ENCODE measurements around the gene USP15. TPM values are rescaled to one million over a fixed set of nuclear protein-coding genes. Genes with fewer than 3 reads are reported as not detected.

Gene USP15
- total RNA-seq, 4 donors from 2014 or later = 70.8 to 99.4 (median 77.9) TPM

DNA sequence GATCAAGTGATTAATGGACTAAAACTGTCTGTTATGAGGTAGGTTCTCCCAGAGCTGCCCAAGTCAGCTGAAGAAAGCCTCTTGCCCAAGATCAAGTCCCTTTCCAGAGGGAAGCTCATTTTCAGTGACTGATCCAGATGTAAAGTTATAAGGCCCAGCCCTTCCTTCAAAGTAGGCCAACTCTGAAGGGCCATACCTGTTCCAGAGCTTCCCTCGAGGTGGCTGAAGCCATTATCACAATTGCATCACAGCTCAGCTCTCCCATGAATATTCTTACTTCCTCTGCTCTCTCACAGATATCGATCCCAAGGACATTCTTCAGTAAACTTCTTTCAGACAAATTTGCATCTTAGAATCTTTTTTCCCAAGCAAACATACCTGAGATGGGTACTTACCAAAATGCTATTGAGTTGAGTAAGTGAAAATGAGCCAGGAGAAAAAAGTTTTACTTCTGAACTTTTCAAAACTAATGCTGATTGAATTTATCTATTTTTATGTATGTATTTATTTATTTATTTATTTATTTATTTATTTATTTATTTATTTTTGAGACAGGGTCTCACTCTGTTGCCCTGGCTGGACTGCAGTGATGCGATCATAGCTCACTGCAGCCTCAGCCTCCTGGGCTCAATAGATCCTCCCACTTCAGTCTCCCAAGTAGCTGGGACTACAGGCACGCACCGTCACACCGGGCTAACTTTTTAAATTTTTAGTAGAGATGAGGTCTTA lies 42.6 kb upstream of the USP15 start:
- Histone ChIP-seq H3K36me3 (no peaks in the 10 kb centered on the region), H3K4me3 (no peak overlapping the region), H3K9me3 (no peaks in the 10 kb centered on the region), H3K27me3 (no peaks in the 10 kb centered on the region), H3K4me1 (peaks cover 0 to 7% (median 0%) of the 10 kb centered on the region in 4 donors), H3K27ac (no peak overlapping the region)
- DNase-seq (ENCODE audit: low spot score in 2 of 2) = no peak
- 95 to 96% methylated on average over 6 of the region's 6 CpGs for WGBS, 2 donors
- TF ChIP-seq EP300 (IDR thresholded peaks at IDR 0.05) (no peak), POLR2A (IDR thresholded peaks at IDR 0.05) (no peak), CTCF (IDR thresholded peaks at IDR 0.05) (no peak)

GRCh38 chr12:62221107-62221506 lies 39.1 kb upstream of the USP15 start:
- TF ChIP-seq CTCF (IDR thresholded peaks at IDR 0.05) = no peak
- TF ChIP-seq EP300 (IDR thresholded peaks at IDR 0.05) = no peak
- TF ChIP-seq POLR2A (IDR thresholded peaks at IDR 0.05) = no peak
- Histone ChIP-seq H3K27me3 (no peaks in the 10 kb centered on the region), H3K36me3 (no peaks in the 10 kb centered on the region), H3K9me3 (no peaks in the 10 kb centered on the region), H3K27ac (no peak overlapping the region), H3K4me1 (no peaks in the 10 kb centered on the region), H3K4me3 (no peak overlapping the region)
- no peak for DNase-seq (ENCODE audit: low spot score in 2 of 2)

GRCh38 chr12:62224601-62225000 lies 35.6 kb upstream of the USP15 start:
- TF ChIP-seq EP300 (IDR thresholded peaks at IDR 0.05) (no peak), POLR2A (IDR thresholded peaks at IDR 0.05) (no peak), CTCF (IDR thresholded peaks at IDR 0.05) (no peak)
- Histone ChIP-seq H3K27ac (no peak overlapping the region), H3K9me3 (no peaks in the 10 kb centered on the region), H3K4me1 (no peaks in the 10 kb centered on the region), H3K36me3 (no peaks in the 10 kb centered on the region), H3K4me3 (no peak overlapping the region), H3K27me3 (no peaks in the 10 kb centered on the region)
- 76 to 87% methylated on average over 3 of the region's 3 CpGs for WGBS, 2 donors
- no peak for DNase-seq (ENCODE audit: low spot score in 2 of 2)

GRCh38 chr12:62227091-62227490 lies 33.1 kb upstream of the USP15 start:
- TF ChIP-seq CTCF (IDR thresholded peaks at IDR 0.05) (no peak), POLR2A (IDR thresholded peaks at IDR 0.05) (no peak), EP300 (IDR thresholded peaks at IDR 0.05) (no peak)
- WGBS, 2 donors = 78% methylated on average over 2 of the region's 2 CpGs
- H3K27ac ChIP-seq = no peak overlapping the region
- H3K9me3 ChIP-seq = no peaks in the 10 kb centered on the region
- no peak overlapping the region for H3K4me3 ChIP-seq
- no peaks in the 10 kb centered on the region for H3K4me1 ChIP-seq
- DNase-seq (ENCODE audit: low spot score in 2 of 2) = no peak
- no peaks in the 10 kb centered on the region for H3K27me3 ChIP-seq
- H3K36me3 ChIP-seq = no peaks in the 10 kb centered on the region

DNA sequence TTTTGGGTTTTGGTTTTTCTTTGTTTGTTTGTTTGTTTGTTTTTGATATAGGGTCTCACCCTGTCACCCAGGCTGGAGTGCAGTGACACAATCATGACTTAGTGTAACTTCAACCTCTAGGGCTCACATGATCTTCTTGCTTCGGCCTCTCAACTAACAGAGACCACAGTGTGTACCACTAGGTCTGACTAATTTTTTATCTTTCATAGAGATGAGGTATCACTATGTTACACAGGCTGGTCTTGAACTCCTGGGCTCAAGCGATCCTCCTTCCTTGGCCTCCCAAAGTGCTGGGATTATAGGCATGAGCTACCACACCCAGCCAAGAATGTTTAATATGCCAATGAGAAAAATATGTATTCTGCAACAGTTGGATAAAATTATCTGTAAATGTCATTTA lies 29.6 kb upstream of the USP15 start:
- TF ChIP-seq CTCF (IDR thresholded peaks at IDR 0.05) = no peak
- TF ChIP-seq POLR2A (IDR thresholded peaks at IDR 0.05) = no peak
- no peak for TF ChIP-seq EP300 (IDR thresholded peaks at IDR 0.05)
- Histone ChIP-seq H3K27ac (no peak overlapping the region), H3K9me3 (no peaks in the 10 kb centered on the region), H3K4me1 (no peaks in the 10 kb centered on the region), H3K27me3 (no peaks in the 10 kb centered on the region), H3K4me3 (no peak overlapping the region), H3K36me3 (no peaks in the 10 kb centered on the region)
- DNase-seq (ENCODE audit: low spot score in 2 of 2) = no peak
- WGBS, 2 donors = 92 to 93% methylated on average over 2 of the region's 2 CpGs

All from tibial nerve (tissue), 4 donors.